Measurements from ENCODE around the gene PTPRN2. TPM values are rescaled to one million over a fixed set of nuclear protein-coding genes. Genes with fewer than 3 reads are reported as not detected.

PTPRN2 gene
- total and polyA plus RNA-seq, 2 of the 8 experiments (the other 6 are each of a cell fraction or from before 2014, with no cell fraction given), result 2.6 to 4.5 TPM

- TF ChIP-seq SRF (IDR thresholded peaks at IDR 0.05; ENCODE audit: low read depth, low read length), result no peak
- TF ChIP-seq EZH2 (IDR thresholded peaks at IDR 0.05; ENCODE audit: low read depth, low read length, severe bottlenecking), result no peak
- TF ChIP-seq GTF2F1 (IDR thresholded peaks at IDR 0.05; ENCODE audit: borderline replicate concordance, low read depth, low read length), result no peak
- no peak for TF ChIP-seq CHD1 (IDR thresholded peaks at IDR 0.05; ENCODE audit: low read depth, low read length)
- TF ChIP-seq SAP30 (IDR thresholded peaks at IDR 0.05; ENCODE audit: insufficient read depth, insufficient replicate concordance, low read length), result no peak
- no peak for TF ChIP-seq KDM5A (IDR thresholded peaks at IDR 0.05; ENCODE audit: low read length)
Measured at GRCh38 chr7:157674027-157674714, 913.5 kb downstream of the PTPRN2 start (continued).

Data from H1 (cell line).